SK-N-SH treated with all-trans-retinoic acid at 6 μM for 48 hours (cell line): ENCODE results near the gene ECHS1.

Experiments
- BACH2 ChIP-seq: fragments of 250-450 bp; sonication (Bioruptor Pico); IDR thresholded peaks from 2 replicates; pipeline ENCODE4 v1.9.0; 2021; ENCODE audit warnings: mild to moderate bottlenecking, borderline replicate concordance
- ESRRG ChIP-seq: fragments of 250-450 bp; sonication (Bioruptor Pico); IDR thresholded peaks from 2 replicates; pipeline ENCODE4 v1.6.1; 2021; ENCODE audit warnings: mild to moderate bottlenecking
- GLIS3 ChIP-seq: fragments of 250-450 bp; sonication (Bioruptor Pico); IDR thresholded peaks from 2 replicates; pipeline ENCODE4 v1.5.0; 2020; ENCODE audit warnings: mild to moderate bottlenecking, moderate library complexity
- ISL1 ChIP-seq: fragments of 250-450 bp; sonication (Bioruptor Pico); IDR thresholded peaks from 2 replicates; pipeline ENCODE4 v2.1.2; 2022; ENCODE audit warnings: mild to moderate bottlenecking, moderate library complexity
- PPARA ChIP-seq: fragments of 250-450 bp; sonication (Bioruptor Pico); IDR thresholded peaks from 2 replicates; pipeline ENCODE4 v1.5.0; 2020; ENCODE audit warnings: mild to moderate bottlenecking, borderline replicate concordance
- RARB ChIP-seq: fragments of 250-450 bp; sonication (Bioruptor Pico); IDR thresholded peaks from 2 replicates; pipeline ENCODE4 v1.8.0; 2021; ENCODE audit warnings: mild to moderate bottlenecking, moderate library complexity
- SNAI2 ChIP-seq: fragments of 250-450 bp; sonication (Bioruptor Pico); IDR thresholded peaks from 2 replicates; pipeline ENCODE4 v1.5.0; 2020; ENCODE audit warnings: mild to moderate bottlenecking, moderate library complexity
- ZC3H10 ChIP-seq: fragments of 250-450 bp; sonication (Bioruptor Pico); IDR thresholded peaks from 2 replicates; pipeline ENCODE4 v1.5.1; 2021; ENCODE audit warnings: mild to moderate bottlenecking, moderate library complexity
- ZFP3 ChIP-seq: fragments of 250-450 bp; sonication (Bioruptor Pico); IDR thresholded peaks from 2 replicates; pipeline ENCODE4 v1.5.0; 2020; ENCODE audit warnings: mild to moderate bottlenecking, moderate library complexity
- ZFP30 ChIP-seq: fragments of 450-650 bp; formaldehyde crosslinking; IDR thresholded peaks from 2 replicates; pipeline ENCODE4 v1.5.0; 2022; ENCODE audit warnings: mild to moderate bottlenecking, moderate library complexity
- ZNF70 ChIP-seq: fragments of 450-650 bp; formaldehyde crosslinking; IDR thresholded peaks from 2 replicates; pipeline ENCODE4 v1.5.0; 2020; ENCODE audit warnings: mild to moderate bottlenecking, moderate library complexity
- ZNF8 ChIP-seq: fragments of 450-650 bp; formaldehyde crosslinking; IDR thresholded peaks from 2 replicates; pipeline ENCODE4 v1.5.0; 2020; ENCODE audit warnings: mild to moderate bottlenecking, moderate library complexity
- TF ChIP-seq, protein P1 (sequence below): fragments of 250-450 bp; sonication (Bioruptor Pico); IDR thresholded peaks from 2 replicates; pipeline ENCODE4 v1.8.0; 2020; ENCODE audit warnings: mild to moderate bottlenecking, moderate library complexity, borderline replicate concordance

DNA sequence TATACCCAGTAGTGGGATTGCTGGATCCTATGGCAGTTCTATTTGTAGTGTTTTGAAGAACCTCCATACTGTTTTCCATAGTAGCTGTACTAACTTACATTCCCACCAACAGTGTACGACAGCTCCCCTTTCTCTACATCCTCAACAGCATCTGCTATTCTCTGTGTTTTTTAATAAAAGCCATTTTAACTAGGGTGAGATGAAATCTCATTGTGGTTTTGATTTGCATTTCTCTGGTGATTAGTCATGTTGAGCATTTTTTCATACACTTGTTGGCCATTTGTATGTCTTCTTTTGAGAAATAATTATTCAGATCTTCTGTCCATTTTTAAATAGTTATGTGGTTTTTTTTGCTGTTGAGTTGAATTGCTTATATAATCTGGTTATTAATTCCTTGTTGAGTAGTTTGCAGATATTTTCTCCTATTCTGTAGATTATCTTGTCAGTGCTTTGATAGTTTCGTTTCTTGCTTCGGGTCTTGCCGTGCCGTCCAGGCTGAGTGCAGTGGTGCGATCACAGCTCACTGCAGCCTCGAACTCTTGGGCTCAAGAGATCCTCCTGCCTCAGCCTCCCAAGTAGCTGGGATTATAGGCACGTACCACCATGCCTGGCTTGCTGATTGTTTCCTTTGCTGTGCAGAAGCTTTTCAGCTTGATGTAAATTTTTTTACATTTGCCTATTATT, 32.8 kb upstream of the ECHS1 start:
- TF ChIP-seq ZFP3 (CRISPR knock-in tag): no peak
- TF ChIP-seq, protein P1, sequence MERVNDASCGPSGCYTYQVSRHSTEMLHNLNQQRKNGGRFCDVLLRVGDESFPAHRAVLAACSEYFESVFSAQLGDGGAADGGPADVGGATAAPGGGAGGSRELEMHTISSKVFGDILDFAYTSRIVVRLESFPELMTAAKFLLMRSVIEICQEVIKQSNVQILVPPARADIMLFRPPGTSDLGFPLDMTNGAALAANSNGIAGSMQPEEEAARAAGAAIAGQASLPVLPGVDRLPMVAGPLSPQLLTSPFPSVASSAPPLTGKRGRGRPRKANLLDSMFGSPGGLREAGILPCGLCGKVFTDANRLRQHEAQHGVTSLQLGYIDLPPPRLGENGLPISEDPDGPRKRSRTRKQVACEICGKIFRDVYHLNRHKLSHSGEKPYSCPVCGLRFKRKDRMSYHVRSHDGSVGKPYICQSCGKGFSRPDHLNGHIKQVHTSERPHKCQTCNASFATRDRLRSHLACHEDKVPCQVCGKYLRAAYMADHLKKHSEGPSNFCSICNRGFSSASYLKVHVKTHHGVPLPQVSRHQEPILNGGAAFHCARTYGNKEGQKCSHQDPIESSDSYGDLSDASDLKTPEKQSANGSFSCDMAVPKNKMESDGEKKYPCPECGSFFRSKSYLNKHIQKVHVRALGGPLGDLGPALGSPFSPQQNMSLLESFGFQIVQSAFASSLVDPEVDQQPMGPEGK (CRISPR knock-in tag): no peak
- no peak for TF ChIP-seq ZNF70 (CRISPR knock-in tag)
- no peak for TF ChIP-seq BACH2 (CRISPR knock-in tag)
- no peak for TF ChIP-seq ZNF8 (CRISPR knock-in tag)
- no peak for TF ChIP-seq ZC3H10 (CRISPR knock-in tag)
- no peak for TF ChIP-seq ZFP30
- TF ChIP-seq SNAI2 (CRISPR knock-in tag): no peak
- TF ChIP-seq RARB (CRISPR knock-in tag): no peak
- no peak for TF ChIP-seq ESRRG (CRISPR knock-in tag)
- no peak for TF ChIP-seq GLIS3 (CRISPR knock-in tag)
- TF ChIP-seq PPARA (CRISPR knock-in tag): no peak
- no peak for TF ChIP-seq ISL1 (CRISPR knock-in tag)
